ENCODE data around the gene PLXNA4. TPM values are rescaled to one million over a fixed set of nuclear protein-coding genes. Genes with fewer than 3 reads are reported as not detected.

The PLXNA4 gene
- total and polyA plus RNA-seq, 4 donors: 0.04 to 1.1 (median 0.41) TPM

DNA sequence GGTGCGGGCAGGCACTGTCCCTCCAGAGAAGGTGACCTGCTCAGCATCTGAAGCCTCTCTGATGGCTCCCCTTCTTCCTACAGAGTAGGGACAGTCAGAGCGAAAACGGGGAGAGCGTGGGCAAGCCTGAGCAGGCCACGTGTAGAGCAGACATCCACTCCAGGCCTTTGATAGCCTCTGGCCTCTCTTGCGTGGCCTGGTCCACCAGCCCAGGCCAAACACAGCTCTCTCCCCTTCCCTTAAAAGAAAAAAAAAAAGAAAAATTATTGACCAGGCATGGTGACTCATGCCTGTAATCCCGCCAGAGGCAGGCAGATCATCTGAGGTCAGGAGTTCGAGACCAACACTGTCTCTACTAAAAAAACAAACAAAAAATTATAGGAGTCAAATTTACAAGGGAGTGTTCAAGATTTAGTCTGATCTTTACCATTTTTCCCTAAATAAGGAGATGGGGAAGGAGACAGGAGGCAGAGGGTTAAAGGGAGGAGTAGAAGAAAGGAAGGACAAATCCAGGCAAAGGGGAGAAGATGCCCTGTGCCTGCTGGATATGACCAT, 84.8 kb downstream of the PLXNA4 start:
- Histone ChIP-seq H3K4me1 (ENCODE audit: control insufficient read depth in 4 of 4, insufficient read depth in 4 of 4, low read length in 3 of 4) (no peaks in the 10 kb centered on the region), H3K9ac (ENCODE audit: low read depth in 1 of 2, low read length in 2 of 2) (no peak overlapping the region), H3K9me3 (ENCODE audit: control insufficient read depth in 4 of 4, low read length in 3 of 4) (no peaks in the 10 kb centered on the region), H3K27ac (ENCODE audit: low read depth in 1 of 2, low read length in 2 of 2) (no peak overlapping the region), H3K36me3 (ENCODE audit: control insufficient read depth in 4 of 4, insufficient read depth in 3 of 4, low read depth in 1 of 4, low read length in 3 of 4) (no peaks in the 10 kb centered on the region), H3K4me3 (ENCODE audit: low read depth in 1 of 3, low read length in 3 of 3) (no peak overlapping the region), H3K27me3 (ENCODE audit: control insufficient read depth in 4 of 4, insufficient read depth in 4 of 4, low read length in 3 of 4) (no peaks in the 10 kb centered on the region)
- no peak for DNase-seq (ENCODE audit: low spot score)
- TF ChIP-seq, protein P1, sequence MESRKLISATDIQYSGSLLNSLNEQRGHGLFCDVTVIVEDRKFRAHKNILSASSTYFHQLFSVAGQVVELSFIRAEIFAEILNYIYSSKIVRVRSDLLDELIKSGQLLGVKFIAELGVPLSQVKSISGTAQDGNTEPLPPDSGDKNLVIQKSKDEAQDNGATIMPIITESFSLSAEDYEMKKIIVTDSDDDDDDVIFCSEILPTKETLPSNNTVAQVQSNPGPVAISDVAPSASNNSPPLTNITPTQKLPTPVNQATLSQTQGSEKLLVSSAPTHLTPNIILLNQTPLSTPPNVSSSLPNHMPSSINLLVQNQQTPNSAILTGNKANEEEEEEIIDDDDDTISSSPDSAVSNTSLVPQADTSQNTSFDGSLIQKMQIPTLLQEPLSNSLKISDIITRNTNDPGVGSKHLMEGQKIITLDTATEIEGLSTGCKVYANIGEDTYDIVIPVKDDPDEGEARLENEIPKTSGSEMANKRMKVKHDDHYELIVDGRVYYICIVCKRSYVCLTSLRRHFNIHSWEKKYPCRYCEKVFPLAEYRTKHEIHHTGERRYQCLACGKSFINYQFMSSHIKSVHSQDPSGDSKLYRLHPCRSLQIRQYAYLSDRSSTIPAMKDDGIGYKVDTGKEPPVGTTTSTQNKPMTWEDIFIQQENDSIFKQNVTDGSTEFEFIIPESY (IDR thresholded peaks at IDR 0.05): no peak
- TF ChIP-seq RAD21 (IDR thresholded peaks at IDR 0.05) (no peak), SP1 (IDR thresholded peaks at IDR 0.05) (no peak), NR2F2 (IDR thresholded peaks at IDR 0.05) (no peak), EGR1 (IDR thresholded peaks at IDR 0.05; ENCODE audit: low read depth in 2 of 2) (no peak), FOXA1 (IDR thresholded peaks at IDR 0.05) (no peak), GABPA (IDR thresholded peaks at IDR 0.05 in 1 of 2, conservative IDR thresholded peaks at IDR 0.05 in 1 of 2) (no peak), TAF1 (conservative IDR thresholded peaks at IDR 0.05) (no peak), HNF4A (conservative IDR thresholded peaks at IDR 0.05) (no peak)
- TF ChIP-seq, protein P2, sequence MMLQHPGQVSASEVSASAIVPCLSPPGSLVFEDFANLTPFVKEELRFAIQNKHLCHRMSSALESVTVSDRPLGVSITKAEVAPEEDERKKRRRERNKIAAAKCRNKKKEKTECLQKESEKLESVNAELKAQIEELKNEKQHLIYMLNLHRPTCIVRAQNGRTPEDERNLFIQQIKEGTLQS (IDR thresholded peaks at IDR 0.05): no peak
- TF ChIP-seq, protein P3, sequence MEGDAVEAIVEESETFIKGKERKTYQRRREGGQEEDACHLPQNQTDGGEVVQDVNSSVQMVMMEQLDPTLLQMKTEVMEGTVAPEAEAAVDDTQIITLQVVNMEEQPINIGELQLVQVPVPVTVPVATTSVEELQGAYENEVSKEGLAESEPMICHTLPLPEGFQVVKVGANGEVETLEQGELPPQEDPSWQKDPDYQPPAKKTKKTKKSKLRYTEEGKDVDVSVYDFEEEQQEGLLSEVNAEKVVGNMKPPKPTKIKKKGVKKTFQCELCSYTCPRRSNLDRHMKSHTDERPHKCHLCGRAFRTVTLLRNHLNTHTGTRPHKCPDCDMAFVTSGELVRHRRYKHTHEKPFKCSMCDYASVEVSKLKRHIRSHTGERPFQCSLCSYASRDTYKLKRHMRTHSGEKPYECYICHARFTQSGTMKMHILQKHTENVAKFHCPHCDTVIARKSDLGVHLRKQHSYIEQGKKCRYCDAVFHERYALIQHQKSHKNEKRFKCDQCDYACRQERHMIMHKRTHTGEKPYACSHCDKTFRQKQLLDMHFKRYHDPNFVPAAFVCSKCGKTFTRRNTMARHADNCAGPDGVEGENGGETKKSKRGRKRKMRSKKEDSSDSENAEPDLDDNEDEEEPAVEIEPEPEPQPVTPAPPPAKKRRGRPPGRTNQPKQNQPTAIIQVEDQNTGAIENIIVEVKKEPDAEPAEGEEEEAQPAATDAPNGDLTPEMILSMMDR (IDR thresholded peaks at IDR 0.05; ENCODE audit: low read depth, low read length, missing input control): no peak
- 83% methylated on average over 8 of the region's 8 CpGs for WGBS

DNA sequence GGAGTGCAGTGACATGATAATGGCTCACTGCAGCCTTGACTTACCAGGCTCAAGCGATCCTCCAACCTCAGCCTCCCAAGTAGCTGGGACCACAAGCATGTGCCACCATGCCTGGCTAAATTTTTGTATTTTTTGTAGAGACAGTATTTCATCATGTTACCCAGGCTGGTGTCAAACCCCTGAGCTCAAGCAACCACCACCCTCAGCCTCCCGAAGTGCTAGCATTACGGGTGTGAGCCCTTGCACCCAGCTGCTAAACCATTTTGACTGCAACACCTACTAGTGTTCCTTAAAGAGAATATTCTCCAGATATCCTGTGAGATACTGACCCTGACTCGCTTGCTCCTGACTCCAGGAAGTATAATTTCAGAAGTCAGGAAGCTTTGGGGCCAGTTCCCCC, 85.8 kb downstream of the PLXNA4 start:
- no peak overlapping the region for H3K9ac ChIP-seq (ENCODE audit: low read depth in 1 of 2, low read length in 2 of 2)

More for the DNA sequence above, 85.8 kb downstream of the PLXNA4 start:
- 65% methylated on average over 4 of the region's 4 CpGs for WGBS
- no peaks in the 10 kb centered on the region for H3K9me3 ChIP-seq (ENCODE audit: control insufficient read depth in 4 of 4, low read length in 3 of 4)
- H3K27me3 ChIP-seq (ENCODE audit: control insufficient read depth in 4 of 4, insufficient read depth in 4 of 4, low read length in 3 of 4): no peaks in the 10 kb centered on the region
- H3K4me3 ChIP-seq (ENCODE audit: low read depth in 1 of 3, low read length in 3 of 3): no peak overlapping the region
- no peak overlapping the region for H3K27ac ChIP-seq (ENCODE audit: low read depth in 1 of 2, low read length in 2 of 2)
- no peaks in the 10 kb centered on the region for H3K4me1 ChIP-seq (ENCODE audit: control insufficient read depth in 4 of 4, insufficient read depth in 4 of 4, low read length in 3 of 4)
- H3K36me3 ChIP-seq (ENCODE audit: control insufficient read depth in 4 of 4, insufficient read depth in 3 of 4, low read depth in 1 of 4, low read length in 3 of 4): no peaks in the 10 kb centered on the region
- TF ChIP-seq, protein P2 (IDR thresholded peaks at IDR 0.05): no peak
- TF ChIP-seq NR2F2 (IDR thresholded peaks at IDR 0.05) (no peak), HNF4G (IDR thresholded peaks at IDR 0.05) (no peak), EGR1 (IDR thresholded peaks at IDR 0.05; ENCODE audit: low read depth in 2 of 2) (no peak), HNF4A (conservative IDR thresholded peaks at IDR 0.05) (no peak), GABPA (IDR thresholded peaks at IDR 0.05 in 1 of 2, conservative IDR thresholded peaks at IDR 0.05 in 1 of 2) (no peak), RXRA (IDR thresholded peaks at IDR 0.05) (no peak), TAF1 (conservative IDR thresholded peaks at IDR 0.05) (no peak), YY1 (IDR thresholded peaks at IDR 0.05) (no peak), FOXA1 (IDR thresholded peaks at IDR 0.05) (no peak), SP1 (IDR thresholded peaks at IDR 0.05) (no peak), FOXA2 (IDR thresholded peaks at IDR 0.05) (no peak), JUND (IDR thresholded peaks at IDR 0.05) (no peak), RAD21 (IDR thresholded peaks at IDR 0.05) (no peak)
- TF ChIP-seq, protein P4, sequence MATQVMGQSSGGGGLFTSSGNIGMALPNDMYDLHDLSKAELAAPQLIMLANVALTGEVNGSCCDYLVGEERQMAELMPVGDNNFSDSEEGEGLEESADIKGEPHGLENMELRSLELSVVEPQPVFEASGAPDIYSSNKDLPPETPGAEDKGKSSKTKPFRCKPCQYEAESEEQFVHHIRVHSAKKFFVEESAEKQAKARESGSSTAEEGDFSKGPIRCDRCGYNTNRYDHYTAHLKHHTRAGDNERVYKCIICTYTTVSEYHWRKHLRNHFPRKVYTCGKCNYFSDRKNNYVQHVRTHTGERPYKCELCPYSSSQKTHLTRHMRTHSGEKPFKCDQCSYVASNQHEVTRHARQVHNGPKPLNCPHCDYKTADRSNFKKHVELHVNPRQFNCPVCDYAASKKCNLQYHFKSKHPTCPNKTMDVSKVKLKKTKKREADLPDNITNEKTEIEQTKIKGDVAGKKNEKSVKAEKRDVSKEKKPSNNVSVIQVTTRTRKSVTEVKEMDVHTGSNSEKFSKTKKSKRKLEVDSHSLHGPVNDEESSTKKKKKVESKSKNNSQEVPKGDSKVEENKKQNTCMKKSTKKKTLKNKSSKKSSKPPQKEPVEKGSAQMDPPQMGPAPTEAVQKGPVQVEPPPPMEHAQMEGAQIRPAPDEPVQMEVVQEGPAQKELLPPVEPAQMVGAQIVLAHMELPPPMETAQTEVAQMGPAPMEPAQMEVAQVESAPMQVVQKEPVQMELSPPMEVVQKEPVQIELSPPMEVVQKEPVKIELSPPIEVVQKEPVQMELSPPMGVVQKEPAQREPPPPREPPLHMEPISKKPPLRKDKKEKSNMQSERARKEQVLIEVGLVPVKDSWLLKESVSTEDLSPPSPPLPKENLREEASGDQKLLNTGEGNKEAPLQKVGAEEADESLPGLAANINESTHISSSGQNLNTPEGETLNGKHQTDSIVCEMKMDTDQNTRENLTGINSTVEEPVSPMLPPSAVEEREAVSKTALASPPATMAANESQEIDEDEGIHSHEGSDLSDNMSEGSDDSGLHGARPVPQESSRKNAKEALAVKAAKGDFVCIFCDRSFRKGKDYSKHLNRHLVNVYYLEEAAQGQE (IDR thresholded peaks at IDR 0.05): no peak
- TF ChIP-seq, protein P1 (IDR thresholded peaks at IDR 0.05): no peak
- TF ChIP-seq, protein P5, sequence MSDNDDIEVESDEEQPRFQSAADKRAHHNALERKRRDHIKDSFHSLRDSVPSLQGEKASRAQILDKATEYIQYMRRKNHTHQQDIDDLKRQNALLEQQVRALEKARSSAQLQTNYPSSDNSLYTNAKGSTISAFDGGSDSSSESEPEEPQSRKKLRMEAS (IDR thresholded peaks at IDR 0.05): no peak
- TF ChIP-seq, protein P3 (IDR thresholded peaks at IDR 0.05; ENCODE audit: low read depth, low read length, missing input control): no peak
- DNase-seq (ENCODE audit: low spot score): no peak
